Measurements from ENCODE around the gene CHST2.
"Not testable (repeated sequence)": the region's sequence is repeated elsewhere in the genome, so short reads cannot be mapped to it uniquely, and the experiment has no call there.

CHST2 gene, protein sequence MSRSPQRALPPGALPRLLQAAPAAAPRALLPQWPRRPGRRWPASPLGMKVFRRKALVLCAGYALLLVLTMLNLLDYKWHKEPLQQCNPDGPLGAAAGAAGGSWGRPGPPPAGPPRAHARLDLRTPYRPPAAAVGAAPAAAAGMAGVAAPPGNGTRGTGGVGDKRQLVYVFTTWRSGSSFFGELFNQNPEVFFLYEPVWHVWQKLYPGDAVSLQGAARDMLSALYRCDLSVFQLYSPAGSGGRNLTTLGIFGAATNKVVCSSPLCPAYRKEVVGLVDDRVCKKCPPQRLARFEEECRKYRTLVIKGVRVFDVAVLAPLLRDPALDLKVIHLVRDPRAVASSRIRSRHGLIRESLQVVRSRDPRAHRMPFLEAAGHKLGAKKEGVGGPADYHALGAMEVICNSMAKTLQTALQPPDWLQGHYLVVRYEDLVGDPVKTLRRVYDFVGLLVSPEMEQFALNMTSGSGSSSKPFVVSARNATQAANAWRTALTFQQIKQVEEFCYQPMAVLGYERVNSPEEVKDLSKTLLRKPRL

DNA sequence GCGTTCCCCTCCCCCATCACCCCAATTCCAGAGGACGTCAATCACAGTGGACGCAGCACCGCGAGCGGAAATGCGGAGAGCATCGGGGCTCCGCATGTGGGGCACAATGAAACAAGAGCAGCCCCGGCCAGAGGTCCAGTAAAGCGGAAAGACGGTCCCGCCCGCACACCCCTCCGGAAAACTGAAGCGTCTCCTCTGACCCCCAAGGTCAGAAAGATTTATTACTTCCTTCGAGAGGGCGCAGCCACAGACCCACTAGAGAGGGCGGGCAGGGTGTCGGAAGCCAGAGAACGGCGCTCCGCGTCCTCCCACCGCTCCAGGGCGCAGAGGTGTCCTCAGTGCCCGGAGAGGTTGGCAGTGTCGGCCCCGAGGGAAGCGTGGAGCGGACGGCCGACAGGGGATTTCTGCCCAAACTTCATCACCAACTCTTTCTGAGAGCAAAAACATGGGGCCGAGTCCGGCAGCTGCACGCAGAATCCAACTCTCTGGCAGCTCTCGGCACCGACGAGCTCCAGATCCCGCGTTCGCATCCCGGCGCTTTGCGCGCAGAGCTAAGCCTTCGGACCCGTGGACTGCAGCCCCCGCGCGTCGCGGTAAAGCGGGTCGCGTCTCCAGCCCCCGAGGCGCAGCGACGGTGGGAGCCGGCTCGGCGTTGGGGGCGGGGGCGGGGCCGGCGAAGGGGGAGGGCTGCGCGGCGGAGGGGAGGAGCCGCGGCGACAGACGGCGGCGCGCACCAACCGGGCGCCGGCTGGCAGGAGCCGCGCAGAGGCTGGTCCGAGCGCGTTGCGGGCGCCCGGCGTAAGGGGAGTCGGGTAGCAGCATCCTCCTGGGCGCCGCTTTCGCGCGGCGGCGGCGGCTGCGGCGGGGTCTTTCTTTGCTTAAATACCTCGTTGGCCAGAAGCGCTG, at the start of gene CHST2:
TSS of gene CHST2 (plus strand) at position 763 of the 906 bp plus-strand sequence. CDS start 1,046 bp downstream, outside the sequence.
- DNase-seq (ENCODE audit: low spot score): peak; percentile 80

DNA sequence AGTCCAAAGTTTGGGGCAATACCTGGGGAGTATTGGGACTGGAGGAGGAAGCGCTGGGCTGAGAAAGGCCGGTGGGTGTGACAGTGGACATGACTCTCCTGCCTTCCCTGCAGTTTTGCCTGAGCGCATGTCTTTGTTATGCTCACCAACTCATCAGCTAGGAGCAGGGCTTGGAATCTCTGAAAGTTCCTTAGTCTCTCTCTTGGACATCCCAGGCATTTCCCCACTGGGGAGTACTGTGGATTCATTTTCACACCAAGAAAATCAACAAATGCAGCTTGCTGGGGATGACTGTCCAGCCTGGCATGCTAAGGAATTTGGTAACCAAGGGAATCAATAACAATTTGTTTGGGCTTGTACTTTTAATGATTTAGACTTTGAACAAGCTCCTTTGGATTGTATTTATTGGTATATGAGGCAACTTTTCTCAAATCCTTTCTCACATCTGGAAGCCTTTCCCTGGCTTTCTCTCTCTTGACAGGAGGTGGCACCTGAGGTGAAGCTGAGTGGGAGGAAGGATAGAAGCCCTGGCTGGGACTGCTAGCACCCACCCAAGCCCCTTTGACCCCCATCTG, 48.5 kb upstream of the CHST2 start:
- DNase-seq (ENCODE audit: low spot score): no peak

DNA sequence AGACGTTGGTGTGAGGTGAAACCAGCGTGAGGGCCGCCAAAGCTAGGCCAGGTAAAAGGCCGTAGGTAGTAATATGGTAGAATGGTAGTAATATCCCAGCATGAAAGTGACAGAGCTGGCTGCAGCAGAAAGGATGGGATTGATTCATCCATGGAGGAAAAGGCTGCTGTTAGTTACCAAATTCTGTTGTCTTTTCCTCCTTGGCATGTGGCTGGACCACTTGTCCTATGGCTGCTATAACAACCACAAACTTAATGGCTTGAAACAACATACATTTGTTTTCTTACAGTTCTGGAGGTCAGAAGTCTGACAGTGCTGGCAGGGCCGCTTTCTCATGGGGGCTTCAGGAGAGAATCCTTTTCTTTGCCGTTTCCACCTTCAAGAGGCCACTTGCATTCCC, 47.8 kb upstream of the CHST2 start:
- DNase-seq (ENCODE audit: low spot score): no peak

DNA sequence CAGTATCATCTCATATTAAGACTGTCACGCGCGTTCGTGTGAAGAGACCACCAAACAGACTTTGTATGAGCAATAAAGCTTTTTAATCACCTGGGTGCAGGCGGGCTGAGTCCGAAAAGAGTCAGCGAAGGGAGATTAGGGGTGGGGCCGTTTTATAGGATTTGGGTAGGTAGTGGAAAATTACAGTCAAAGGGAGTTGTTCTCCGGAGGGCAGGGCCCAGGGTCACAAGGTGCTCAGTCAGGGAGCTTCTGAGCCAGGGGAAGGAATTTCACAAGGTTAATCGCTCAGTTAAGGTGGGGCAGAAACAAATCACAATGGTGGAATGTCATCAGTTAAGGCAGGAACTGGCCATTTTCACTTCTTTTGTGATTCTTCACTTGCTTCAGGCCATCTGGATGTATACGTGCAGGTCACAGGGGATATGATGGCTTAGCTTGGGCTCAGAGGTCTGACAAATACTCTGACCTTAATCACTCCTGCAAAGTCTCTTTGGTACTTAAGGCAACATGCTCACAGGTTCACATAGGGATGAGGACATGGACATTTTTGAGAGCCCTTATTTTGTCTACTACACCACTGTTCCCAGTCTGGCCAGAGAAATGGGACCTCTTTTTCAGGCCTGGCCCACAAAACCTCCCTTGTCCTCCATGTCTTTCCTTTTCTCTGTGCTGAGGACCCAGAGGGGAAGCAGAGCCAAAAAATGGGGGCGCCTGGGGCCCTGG, 47.1 kb upstream of the CHST2 start:
- DNase-seq (ENCODE audit: low spot score): not testable (repeated sequence)

DNA sequence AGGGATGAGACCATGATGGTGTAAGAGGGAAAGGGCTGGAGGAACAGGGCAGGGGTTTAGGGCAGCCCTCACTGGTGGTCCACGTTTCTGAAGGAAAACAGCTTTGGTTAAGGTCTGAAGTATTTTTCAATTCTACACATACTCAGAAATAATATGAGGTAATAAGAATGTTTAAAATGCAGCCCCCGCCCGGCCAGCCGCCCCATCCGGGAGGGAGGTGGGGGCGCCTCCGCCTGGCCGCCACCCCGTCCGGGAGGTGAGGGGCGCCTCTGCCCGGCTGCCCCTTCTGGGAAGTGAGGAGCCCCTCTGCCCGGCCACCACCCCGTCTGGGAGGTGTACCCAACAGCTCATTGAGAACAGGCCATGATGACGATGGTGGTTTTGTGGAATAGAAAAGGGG, 46.0 kb upstream of the CHST2 start:
- DNase-seq (ENCODE audit: low spot score): not testable (repeated sequence)

DNA sequence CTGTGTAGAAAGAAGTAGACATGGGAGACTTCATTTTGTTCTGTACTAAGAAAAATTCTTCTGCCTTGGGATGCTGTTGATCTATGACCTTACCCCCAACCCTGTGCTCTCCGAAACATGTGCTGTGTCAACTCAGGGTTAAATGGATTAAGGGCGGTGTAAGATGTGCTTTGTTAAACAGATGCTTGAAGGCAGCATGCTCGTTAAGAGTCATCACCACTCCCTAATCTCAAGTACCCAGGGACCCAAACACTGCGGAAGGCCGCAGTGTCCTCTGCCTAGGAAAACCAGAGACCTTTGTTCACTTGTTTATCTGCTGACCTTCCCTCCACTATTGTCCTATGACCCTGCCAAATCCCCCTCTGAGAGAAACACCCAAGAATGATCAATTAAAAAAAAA, 45.6 kb upstream of the CHST2 start:
- not testable (repeated sequence) for DNase-seq (ENCODE audit: low spot score)

DNA sequence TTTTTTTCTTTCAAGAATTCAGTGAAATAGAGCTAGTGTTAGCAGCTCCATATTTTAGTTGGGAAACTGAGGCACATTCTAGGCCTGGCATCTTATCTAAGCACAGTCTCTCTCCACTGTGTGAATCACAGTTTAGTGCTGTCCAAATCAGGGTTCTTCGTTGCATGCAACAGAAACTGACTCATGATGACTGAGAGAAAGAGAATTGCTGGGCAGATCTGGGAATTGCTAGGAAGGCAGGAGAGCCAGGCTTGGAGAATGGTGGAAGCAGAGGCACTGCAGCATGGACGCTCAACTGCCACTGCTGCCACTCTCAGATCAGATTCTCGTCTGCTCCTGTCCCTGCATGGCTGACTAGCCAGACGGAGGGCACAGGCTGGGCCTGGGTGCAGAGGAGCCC, 40.7 kb upstream of the CHST2 start:
- no peak for DNase-seq (ENCODE audit: low spot score)

DNA sequence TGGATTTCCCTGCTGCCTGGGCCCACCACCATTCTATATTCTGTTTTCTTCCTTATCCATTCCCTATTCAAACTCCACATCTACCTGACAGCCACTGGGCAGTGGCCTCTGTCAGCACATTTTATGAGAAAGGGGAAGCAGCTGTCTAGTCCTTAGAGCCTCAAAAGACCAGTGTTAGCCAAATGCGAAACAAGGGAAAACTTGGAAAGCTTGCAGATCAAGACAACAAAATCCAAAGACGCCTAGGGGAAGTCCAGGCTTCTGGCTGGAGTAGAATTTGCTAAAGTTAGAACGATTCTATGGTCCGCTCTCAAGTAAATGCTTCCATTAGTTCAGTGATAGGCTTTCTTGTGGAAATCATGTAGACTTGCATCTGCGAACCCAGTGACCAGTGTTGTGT, 39.4 kb upstream of the CHST2 start:
- DNase-seq (ENCODE audit: low spot score): no peak

DNA sequence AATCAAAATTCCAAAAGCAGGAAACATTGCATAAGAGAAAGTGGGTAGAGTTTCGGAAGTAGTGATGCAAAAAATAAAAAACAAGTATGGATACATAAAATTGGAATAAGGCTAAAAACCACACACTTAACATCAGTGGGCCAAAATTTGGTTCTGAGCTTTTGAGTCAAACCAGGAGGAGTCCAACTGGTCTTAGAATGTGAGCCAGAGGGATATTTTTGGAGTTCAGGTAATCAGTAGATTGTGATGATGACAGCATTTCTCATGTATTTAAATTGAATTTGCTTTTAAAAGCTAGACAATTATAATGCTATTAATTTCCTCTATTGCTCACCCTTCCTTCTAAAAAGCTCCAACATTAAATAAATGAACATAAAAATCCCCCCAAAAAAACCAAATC, 38.2 kb upstream of the CHST2 start:
- DNase-seq (ENCODE audit: low spot score): no peak

DNA sequence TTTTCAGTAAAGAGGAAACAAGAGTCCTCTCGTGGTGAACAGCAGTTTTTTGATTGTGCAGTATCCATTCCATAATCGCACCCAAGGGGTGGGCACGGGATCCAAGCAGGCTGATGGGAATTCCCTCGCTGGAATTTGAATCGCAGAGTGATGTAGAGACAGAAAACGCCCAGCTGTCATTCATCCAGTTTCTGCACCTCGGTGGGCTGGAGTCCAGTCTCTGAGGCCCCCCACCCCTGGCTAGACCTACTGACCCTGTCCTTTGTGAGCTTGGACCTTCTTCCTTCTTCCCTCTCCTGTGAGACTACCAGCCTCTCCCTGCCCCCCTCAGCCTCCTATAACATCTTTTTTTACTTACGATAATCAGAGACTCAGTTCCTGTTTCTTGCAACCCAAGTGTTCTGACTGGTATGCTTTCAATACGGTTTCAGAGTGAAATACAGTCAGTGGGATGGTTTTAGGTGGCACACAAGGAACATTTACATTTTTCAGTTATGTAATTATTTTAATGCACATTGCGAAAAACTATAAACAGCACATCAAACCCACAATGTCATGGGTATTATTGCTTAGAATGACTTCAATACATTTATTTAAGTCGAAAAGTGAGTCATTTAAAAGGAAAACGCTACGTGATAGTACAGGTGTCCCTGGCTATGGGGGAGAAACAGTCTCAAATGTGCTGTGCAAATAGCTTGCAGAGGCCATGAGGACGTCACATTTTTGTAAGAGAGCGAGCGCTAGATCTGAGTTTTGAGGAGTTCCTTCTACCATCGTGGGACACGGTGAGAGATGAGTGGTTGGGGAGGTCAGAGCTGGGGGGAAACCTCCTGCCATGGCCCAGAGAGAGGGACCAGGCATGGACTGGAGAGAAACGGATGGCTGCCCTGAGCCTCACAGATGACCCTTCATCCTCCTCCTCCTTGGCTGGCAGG, 37.5 kb upstream of the CHST2 start:
- no peak for DNase-seq (ENCODE audit: low spot score)

DNA sequence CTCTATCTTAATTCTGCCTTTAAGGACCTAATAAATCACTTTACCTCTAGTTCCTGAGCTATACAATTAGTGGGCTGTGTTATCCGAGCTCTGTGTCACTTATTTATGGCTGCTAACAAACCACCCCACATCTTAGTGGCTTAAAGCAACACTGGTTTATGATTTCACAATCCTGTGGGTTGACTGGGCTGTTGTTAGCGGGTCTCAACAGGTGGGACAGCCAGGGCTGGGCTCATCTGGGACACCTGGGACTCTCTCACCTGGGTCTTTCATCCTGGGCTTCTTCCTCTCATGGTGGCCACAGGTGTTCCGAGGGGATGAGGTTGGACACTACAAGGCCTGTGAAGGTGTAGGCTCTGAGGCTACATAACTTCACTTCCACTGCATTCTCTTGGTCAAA, 35.8 kb upstream of the CHST2 start:
- no peak for DNase-seq (ENCODE audit: low spot score)

DNA sequence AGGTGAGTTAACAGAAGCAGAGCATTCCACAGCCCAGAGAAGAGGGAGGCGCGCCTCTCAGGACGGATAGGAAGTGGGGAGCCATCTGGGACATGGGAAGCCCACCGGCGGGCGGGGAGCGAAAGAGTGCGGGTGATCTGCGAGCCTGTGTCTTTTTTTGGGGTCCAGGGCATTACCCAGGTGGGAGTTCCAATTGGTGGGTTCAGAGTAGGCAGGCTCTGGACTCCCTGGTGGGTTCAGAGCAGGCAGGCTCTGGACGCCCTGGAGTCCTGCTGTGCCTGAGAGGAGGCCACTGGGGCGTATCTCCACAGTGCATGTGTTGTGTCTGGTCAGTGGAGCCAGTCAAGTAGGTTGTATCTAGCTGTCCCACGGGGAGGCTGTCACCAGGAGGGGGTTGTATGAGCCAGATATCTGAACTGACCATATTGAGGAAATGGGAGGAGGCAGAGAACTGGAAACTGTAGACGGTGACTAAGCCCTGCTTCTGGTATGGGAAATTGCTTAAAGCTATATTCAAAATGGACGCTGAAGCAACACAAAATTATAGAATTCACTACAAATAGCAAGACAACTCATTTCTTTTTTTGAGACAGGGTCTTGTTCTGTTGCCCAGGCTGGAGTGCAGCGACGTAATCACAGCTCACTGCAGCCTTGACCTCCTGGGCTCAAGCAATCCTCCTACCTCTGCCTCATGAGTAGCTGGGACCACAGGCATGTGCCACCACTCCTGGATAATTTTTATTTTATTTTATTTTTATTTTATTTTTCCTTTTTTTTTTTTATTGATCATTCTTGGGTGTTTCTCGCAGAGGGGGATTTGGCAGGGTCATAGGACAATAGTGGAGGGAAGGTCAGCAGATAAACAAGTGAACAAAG, 34.5 kb upstream of the CHST2 start:
- no peak for DNase-seq (ENCODE audit: low spot score)

DNA sequence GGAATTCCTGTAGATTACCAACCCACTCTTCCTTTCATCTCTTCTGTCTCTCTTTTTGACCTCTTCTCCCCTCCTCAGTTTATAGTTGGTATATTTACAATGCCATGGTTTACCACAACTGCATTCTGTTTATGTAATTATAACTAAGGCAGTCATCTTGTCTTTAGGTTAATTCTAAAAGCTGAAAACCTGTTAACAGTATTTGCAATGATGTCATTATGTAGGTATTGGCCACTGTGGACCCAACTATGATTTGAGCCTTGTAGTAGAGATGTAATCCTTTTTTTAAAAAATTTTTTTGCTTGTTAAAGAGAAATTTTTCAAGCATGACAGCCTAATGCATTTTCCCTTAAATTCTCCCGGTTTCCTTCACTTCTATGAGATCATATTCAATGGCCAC, 30.7 kb upstream of the CHST2 start:
- no peak for DNase-seq (ENCODE audit: low spot score)

DNA sequence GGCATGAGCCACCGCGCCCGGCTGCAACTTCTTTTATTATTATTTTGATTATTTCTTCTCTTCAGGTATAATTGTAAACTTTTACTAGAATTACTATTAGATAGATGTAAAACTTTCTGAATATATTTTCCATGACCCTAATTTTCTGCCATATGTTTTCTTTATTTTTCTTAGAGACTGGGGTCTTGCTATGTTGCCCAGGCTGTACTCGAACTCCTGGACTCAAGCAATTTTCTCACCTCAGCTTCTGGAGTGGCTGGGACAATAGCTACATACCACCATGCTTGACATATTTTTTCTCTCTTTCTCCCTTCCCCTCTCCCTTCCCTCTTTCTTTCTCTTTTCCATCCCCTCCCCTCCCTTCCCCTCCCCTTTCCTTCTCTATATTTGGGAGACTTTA, 29.6 kb upstream of the CHST2 start:
- no peak for DNase-seq (ENCODE audit: low spot score)

DNA sequence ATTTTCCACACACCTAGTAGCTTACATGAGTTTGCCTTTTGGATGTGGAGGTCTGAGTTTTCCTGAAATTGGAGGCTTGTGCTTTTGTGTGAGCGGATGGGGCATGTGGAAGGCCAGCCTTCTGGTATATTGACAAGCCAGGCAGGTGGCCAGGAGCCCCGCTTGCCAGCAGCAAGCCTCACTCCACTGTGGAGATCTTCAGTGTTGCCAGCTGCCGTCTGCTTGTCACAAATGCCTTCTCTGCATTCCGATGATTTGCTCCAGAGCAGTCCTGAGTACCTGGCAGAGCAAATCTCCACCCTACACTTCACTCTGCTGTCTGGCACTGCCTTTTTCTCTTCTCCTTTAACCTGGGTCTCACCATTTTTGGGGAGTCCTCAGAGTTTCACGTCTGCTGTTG, 29.1 kb upstream of the CHST2 start:
- DNase-seq (ENCODE audit: low spot score): peak; percentile 30

DNA sequence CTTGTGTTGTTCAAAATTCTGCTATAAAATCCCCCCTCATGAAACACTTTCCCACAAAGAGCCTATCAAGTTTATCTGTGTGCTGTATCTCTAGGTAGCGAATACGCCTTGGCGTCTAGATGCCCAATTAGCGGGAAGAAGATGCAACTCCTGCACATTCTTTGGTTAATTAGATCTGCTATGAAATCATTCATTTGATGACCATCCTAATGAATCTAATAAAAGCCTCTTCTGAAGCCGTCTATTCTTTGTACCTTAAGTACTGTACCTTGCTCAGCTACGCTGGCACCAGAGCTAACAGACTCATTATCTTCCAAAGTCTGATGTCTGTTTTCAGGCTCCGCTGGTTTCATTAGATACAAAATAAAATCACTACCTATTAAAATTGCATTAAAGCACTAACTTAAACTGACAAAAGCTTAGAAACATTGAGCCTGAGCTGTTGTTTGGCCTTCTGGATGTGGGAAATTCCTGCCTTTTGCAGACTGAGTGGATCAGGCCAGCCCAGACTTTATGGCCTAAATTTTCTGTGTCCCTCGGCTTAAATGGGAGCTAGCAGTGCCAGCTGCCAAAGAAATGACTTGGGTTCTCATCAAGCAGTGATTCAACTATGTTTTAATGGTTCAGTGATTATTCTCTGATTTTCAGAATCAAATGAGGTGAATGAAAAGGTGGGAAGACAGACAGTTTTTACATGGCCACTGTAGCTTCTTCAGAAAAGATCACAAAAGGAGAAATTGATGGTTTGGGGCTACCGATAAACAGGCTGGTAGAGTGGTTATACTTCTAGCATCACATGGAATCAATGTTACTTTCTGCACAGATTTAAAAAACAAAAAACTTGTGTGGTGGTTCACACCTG, 28.4 kb upstream of the CHST2 start:
- no peak for DNase-seq (ENCODE audit: low spot score)

DNA sequence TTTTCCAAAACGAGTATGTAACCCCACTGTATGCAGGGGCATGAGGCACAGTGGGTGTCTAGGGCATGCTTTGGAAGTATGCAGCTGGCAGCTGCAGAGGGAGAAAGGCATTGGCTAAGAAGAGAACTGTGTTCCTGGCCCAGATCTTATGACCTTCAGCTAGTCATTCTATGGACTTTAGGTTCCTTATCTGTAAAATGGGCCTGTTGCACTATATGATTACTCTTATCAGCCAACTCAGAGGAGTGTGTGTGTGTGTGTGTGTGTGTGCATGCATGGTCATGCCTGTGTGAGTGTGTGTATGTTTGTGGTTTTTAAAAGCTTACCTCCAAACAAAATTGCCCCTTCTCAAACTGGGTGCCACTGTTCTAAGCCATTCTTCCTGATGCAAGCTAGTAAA, 27.4 kb upstream of the CHST2 start:
- DNase-seq (ENCODE audit: low spot score): no peak

DNA sequence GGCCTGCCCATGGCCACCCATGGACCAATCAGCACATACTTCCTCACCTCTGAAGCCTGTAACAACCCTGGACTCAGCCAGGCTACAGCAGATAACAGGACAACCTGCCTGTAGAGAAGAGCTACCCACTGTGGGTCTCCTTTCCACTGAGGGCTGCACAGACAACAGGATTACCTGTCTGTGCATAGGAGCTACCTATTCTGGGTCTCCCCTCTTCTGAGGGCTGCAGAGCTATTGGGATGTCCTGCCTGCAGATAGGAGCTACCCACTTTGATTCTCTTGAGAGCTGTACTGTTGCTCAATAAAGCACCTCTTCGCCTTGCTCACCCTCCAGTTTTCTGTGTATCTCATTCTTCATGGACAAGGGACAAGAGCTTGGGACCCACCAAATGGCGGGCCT, 23.8 kb upstream of the CHST2 start:
- no peak for DNase-seq (ENCODE audit: low spot score)

All from Ammon's horn (tissue), 1 donor.